Measurements from ENCODE around the gene EFHD2.
"Not testable (repeated sequence)": the region's sequence is repeated elsewhere in the genome, so short reads cannot be mapped to it uniquely, and the experiment has no call there.

GRCh38 chr1:15379151-15379550 lies 30.5 kb upstream of the EFHD2 start:
- not testable (repeated sequence) for TF ChIP-seq CTCF (IDR thresholded peaks at IDR 0.05; ENCODE audit: insufficient read depth, low read depth, low read length); EZH2 (IDR thresholded peaks at IDR 0.05; ENCODE audit: insufficient read depth, low read length)
